ENCODE data around the gene NR3C1. TPM values are rescaled to one million over a fixed set of nuclear protein-coding genes. Genes with fewer than 3 reads are reported as not detected.

The NR3C1 gene
- total RNA-seq, 1 experiment from 2014 or later, result 12.7 TPM

- ChIA-PET CTCF (no interaction called here), POLR2A (ENCODE audit: low non-redundant PET) (no interaction called here)
- no peaks in the 10 kb centered on the region for H3K9me3 ChIP-seq (ENCODE audit: low read depth, low read length, poor library complexity, severe bottlenecking)
- DNase-seq (ENCODE audit: low spot score), result peak; percentile 12
- no peak overlapping the region for H3K4me3 ChIP-seq (ENCODE audit: low read depth, low read length, poor library complexity, severe bottlenecking)
- H3K27ac ChIP-seq (ENCODE audit: low read depth, low read length, poor library complexity, severe bottlenecking), result no peak overlapping the region
- no peaks in the 10 kb centered on the region for H3K36me3 ChIP-seq (ENCODE audit: insufficient read depth, low read length, poor library complexity, severe bottlenecking)
- intact Hi-C loops (cut with micrococcal nuclease; ENCODE audit: unreplicated experiment), result no loop called here
- peaks cover 26% of the 10 kb centered on the region for H3K4me1 ChIP-seq (ENCODE audit: insufficient read depth, low read length, poor library complexity, severe bottlenecking)
- no peaks in the 10 kb centered on the region for H3K27me3 ChIP-seq (replicated peaks; ENCODE audit: insufficient read depth, low read depth, low read length, poor library complexity)
- no TSS peak for BruUV-seq (replicated peaks)
- TF ChIP-seq CTCF (conservative IDR thresholded peaks at IDR 0.05; ENCODE audit: low read depth, low read length) (no peak), EZH2 (IDR thresholded peaks at IDR 0.05; ENCODE audit: borderline replicate concordance, low read depth, low read length, poor library complexity, severe bottlenecking) (no peak)
Observed at GRCh38 chr5:143350751-143351602, 52.5 kb downstream of the NR3C1 start.

GRCh38 chr5:143350341-143350740 is 53.1 kb downstream of the NR3C1 start:
- TF ChIP-seq EZH2 (IDR thresholded peaks at IDR 0.05; ENCODE audit: borderline replicate concordance, low read depth, low read length, poor library complexity, severe bottlenecking), result no peak
- no peak for TF ChIP-seq CTCF (conservative IDR thresholded peaks at IDR 0.05; ENCODE audit: low read depth, low read length)
- no peaks in the 10 kb centered on the region for H3K36me3 ChIP-seq (ENCODE audit: insufficient read depth, low read length, poor library complexity, severe bottlenecking)
- intact Hi-C loops (cut with micrococcal nuclease; ENCODE audit: unreplicated experiment), result no loop called here
- no peaks in the 10 kb centered on the region for H3K27me3 ChIP-seq (replicated peaks; ENCODE audit: insufficient read depth, low read depth, low read length, poor library complexity)
- H3K27ac ChIP-seq (ENCODE audit: low read depth, low read length, poor library complexity, severe bottlenecking), result no peak overlapping the region
- no peaks in the 10 kb centered on the region for H3K9me3 ChIP-seq (ENCODE audit: low read depth, low read length, poor library complexity, severe bottlenecking)
- POLR2A ChIA-PET (ENCODE audit: low non-redundant PET), result no interaction called here
- BruUV-seq (replicated peaks), result no TSS peak
- no peak for DNase-seq (ENCODE audit: low spot score)
- CTCF ChIA-PET, result no interaction called here
- H3K4me1 ChIP-seq (ENCODE audit: insufficient read depth, low read length, poor library complexity, severe bottlenecking), result peaks cover 20% of the 10 kb centered on the region
- H3K4me3 ChIP-seq (ENCODE audit: low read depth, low read length, poor library complexity, severe bottlenecking), result no peak overlapping the region

- BruUV-seq (replicated peaks), result no TSS peak
- no peaks in the 10 kb centered on the region for H3K9me3 ChIP-seq (ENCODE audit: low read depth, low read length, poor library complexity, severe bottlenecking)
- no peak overlapping the region for H3K4me3 ChIP-seq (ENCODE audit: low read depth, low read length, poor library complexity, severe bottlenecking)
- ChIA-PET POLR2A (ENCODE audit: low non-redundant PET) (no interaction called here), CTCF (no interaction called here)
- H3K27me3 ChIP-seq (replicated peaks; ENCODE audit: insufficient read depth, low read depth, low read length, poor library complexity), result no peaks in the 10 kb centered on the region
- no peak overlapping the region for H3K27ac ChIP-seq (ENCODE audit: low read depth, low read length, poor library complexity, severe bottlenecking)
- H3K4me1 ChIP-seq (ENCODE audit: insufficient read depth, low read length, poor library complexity, severe bottlenecking), result peaks cover 20% of the 10 kb centered on the region
- intact Hi-C loops (cut with micrococcal nuclease; ENCODE audit: unreplicated experiment), result no loop called here
- no peaks in the 10 kb centered on the region for H3K36me3 ChIP-seq (ENCODE audit: insufficient read depth, low read length, poor library complexity, severe bottlenecking)
- no peak for TF ChIP-seq CTCF (conservative IDR thresholded peaks at IDR 0.05; ENCODE audit: low read depth, low read length)
- no peak for TF ChIP-seq EZH2 (IDR thresholded peaks at IDR 0.05; ENCODE audit: borderline replicate concordance, low read depth, low read length, poor library complexity, severe bottlenecking)
- no peak for DNase-seq (ENCODE audit: low spot score)
Observed at GRCh38 chr5:143349177-143349576, 54.3 kb downstream of the NR3C1 start.

Measured in A673 (cell line).